Activated T-helper 17 cell treated with anti-CD3 and anti-CD28 coated beads, Interleukin-2, amount 50 U/mL, for 72 hours (primary cell): ENCODE results near the gene JAK1. TPM values are rescaled to one million over a fixed set of nuclear protein-coding genes. Genes with fewer than 3 reads are reported as not detected.

Experiments used
- ATAC-seq: fragments of 150-1000 bp; cut with Tn5 transposase; replicated peaks from 2 replicates; pipeline ENCODE4 v1.10.0; 2021; ENCODE audit warnings: mild to moderate bottlenecking, moderate library complexity
- H3K27ac Mint-ChIP-seq: one replicate; pipeline ENCODE4 v1.8.0; 2022; ENCODE audit warnings: mixed read lengths
- H3K27me3 Mint-ChIP-seq: one replicate; pipeline ENCODE4 v1.8.0; 2022; ENCODE audit warnings: mixed read lengths
- H3K36me3 Mint-ChIP-seq: one replicate; pipeline ENCODE4 v1.8.0; 2022; ENCODE audit warnings: low read depth, mild to moderate bottlenecking, mixed read lengths
- H3K4me1 Mint-ChIP-seq: one replicate; pipeline ENCODE4 v1.8.0; 2022; ENCODE audit warnings: mixed read lengths
- H3K4me3 Mint-ChIP-seq: one replicate; pipeline ENCODE4 v1.8.0; 2022; ENCODE audit warnings: mild to moderate bottlenecking, mixed read lengths
- H3K9me3 Mint-ChIP-seq: one replicate; pipeline ENCODE4 v1.8.0; 2022; ENCODE audit warnings: mixed read lengths
- total RNA-seq, 2 donors: library from RNA; stranded (reverse); gene quantifications; one replicate each; pipeline ENCODE4 v1.2.3, GENCODE V29; 2022

The JAK1 gene
- total RNA-seq, 2 donors from 2014 or later = 123 to 142 TPM

DNA sequence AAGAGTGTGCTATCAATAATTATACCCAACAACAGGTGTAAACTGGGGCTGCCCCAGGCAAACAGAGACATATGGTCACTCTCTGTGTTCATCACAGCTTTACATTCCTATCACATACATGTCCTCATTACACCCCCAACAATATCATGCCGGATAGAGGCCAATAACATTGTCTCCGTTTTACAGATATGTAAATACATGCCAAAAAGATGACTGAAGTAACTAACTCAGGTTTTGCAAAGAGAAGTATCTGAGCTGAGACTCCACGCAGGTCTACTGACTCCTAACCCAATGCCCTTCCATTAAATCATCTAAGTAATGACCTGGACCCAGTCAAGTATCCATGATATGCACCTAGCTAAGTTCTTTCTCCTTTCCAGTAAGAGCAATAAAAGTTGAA lies 55.0 kb downstream of the JAK1 start:
- Mint-ChIP-seq H3K9me3 (no peaks in the 10 kb centered on the region), H3K36me3 (peaks cover 2% of the 10 kb centered on the region), H3K27me3 (no peaks in the 10 kb centered on the region)

DNA sequence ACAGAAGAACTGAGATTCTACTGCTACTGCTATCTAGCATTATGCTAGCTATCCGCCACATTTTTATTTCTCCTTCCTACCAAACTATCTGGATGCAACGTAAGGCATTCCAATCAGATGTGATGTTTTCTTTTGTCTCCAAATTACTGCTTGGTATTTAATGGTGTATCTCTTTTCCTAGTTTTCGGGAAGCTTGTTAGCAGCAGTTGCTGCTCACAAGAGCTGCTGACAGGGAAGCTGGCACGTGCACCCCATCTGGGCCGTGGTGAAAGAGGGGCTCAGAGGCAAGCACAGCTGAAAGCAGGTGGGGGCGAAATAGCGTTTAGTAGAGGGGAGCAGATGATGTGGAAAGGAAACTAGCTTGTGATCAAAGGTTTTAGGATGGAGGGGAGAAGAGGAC lies 57.3 kb downstream of the JAK1 start:
- no peaks in the 10 kb centered on the region for H3K9me3 Mint-ChIP-seq
- H3K36me3 Mint-ChIP-seq = peaks cover 5% of the 10 kb centered on the region
- ATAC-seq = no peak
- H3K4me3 Mint-ChIP-seq = no peak overlapping the region
- H3K27ac Mint-ChIP-seq = peak overlapping the region; percentile 32
- peaks cover 64% of the 10 kb centered on the region for H3K4me1 Mint-ChIP-seq
- H3K27me3 Mint-ChIP-seq = no peaks in the 10 kb centered on the region

More for the DNA sequence above, 55.0 kb downstream of the JAK1 start:
- H3K4me3 Mint-ChIP-seq = no peak overlapping the region
- no peak overlapping the region for H3K27ac Mint-ChIP-seq
- no peak for ATAC-seq
- H3K4me1 Mint-ChIP-seq = peaks cover 56% of the 10 kb centered on the region

DNA sequence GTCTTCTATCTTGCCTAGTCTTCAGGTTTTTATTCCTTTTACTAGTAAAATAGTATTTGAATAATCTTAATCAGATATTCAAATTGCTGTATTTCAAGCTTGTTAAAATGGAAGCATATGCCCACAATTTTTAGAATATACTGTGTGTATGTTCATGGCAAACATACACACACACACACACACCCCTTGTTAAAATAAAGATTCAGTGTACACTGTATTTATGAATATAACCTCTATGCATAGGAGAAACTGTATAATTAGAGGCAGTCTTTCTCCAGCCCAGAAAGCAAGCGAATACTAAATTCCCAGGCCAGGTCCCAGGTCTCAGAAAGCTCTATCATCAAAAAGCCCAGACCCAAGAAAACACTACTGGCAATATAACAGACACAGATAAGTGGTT lies 57.8 kb downstream of the JAK1 start:
- Mint-ChIP-seq H3K4me3 (no peak overlapping the region), H3K36me3 (peaks cover 5% of the 10 kb centered on the region), H3K9me3 (no peaks in the 10 kb centered on the region), H3K27ac (no peak overlapping the region), H3K4me1 (peaks cover 63% of the 10 kb centered on the region), H3K27me3 (no peaks in the 10 kb centered on the region)
- ATAC-seq = no peak

DNA sequence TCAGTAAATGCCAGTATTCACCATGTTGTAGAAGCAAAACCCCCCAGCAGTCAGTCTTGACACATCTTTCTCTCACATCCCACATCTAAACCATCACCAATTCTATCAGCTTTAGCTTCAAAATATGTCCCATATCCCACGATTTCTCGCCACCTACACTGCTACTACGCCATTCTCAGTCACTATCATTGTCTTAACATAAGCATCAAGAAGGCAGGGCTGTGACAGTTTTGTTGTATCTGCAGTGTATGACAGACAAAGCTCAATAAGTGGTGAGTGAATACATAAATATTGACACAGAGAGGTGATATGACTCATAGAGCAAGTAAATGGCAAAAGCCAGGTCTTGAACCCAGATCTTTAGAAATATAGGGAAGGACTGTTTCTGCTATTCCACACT lies 59.9 kb downstream of the JAK1 start:
- peak overlapping the region; percentile 54 for H3K4me3 Mint-ChIP-seq
- H3K9me3 Mint-ChIP-seq = no peaks in the 10 kb centered on the region
- H3K27ac Mint-ChIP-seq = peak overlapping the region; percentile 73
- ATAC-seq = peak; percentile 93
- H3K36me3 Mint-ChIP-seq = peaks cover 5% of the 10 kb centered on the region
- H3K27me3 Mint-ChIP-seq = no peaks in the 10 kb centered on the region
- peaks cover 63% of the 10 kb centered on the region for H3K4me1 Mint-ChIP-seq

DNA sequence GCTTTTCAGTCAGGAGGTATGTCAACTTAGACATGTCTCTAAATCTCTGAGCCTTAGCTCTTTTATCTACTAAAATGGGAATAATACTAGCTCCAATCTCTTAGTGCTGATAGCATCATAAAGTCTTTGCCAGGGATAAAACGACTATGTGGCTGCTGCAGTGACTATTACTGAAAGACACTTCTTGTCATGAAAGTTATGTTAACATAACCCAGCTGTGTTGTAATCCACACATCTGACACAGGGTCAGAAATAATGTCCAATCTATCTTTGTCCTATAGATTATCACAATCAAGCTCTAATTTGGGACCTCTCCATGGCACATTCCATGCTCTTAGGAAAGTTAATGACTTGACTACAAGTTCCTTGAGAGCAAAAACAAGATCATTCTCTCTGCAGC lies 62.8 kb downstream of the JAK1 start:
- H3K4me1 Mint-ChIP-seq = peaks cover 73% of the 10 kb centered on the region
- no peak for ATAC-seq
- H3K36me3 Mint-ChIP-seq = peaks cover 5% of the 10 kb centered on the region
- H3K4me3 Mint-ChIP-seq = no peak overlapping the region
- no peaks in the 10 kb centered on the region for H3K9me3 Mint-ChIP-seq
- H3K27ac Mint-ChIP-seq = no peak overlapping the region
- no peaks in the 10 kb centered on the region for H3K27me3 Mint-ChIP-seq

DNA sequence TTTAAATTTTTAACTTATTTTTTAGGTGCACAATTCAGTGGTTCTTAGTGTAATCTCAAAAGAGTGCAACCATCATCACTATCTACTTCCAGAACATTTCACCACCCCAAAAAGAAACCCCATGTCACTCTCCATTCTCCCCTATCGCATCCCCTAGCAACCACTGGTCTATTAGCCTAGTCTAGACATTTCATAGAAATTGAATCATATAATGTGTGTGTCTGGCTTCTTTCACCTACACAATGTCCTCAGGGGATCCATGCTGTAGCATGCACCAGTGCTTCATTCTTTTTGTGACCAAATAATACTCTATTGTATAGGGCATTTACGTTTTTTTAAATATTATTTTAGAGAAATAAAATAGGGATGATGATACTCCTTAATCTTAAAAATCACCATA lies 64.7 kb downstream of the JAK1 start:
- Mint-ChIP-seq H3K4me1 (peaks cover 77% of the 10 kb centered on the region), H3K27me3 (no peaks in the 10 kb centered on the region), H3K27ac (peak overlapping the region; percentile 29), H3K4me3 (no peak overlapping the region), H3K9me3 (no peaks in the 10 kb centered on the region), H3K36me3 (peaks cover 5% of the 10 kb centered on the region)
- ATAC-seq = no peak

DNA sequence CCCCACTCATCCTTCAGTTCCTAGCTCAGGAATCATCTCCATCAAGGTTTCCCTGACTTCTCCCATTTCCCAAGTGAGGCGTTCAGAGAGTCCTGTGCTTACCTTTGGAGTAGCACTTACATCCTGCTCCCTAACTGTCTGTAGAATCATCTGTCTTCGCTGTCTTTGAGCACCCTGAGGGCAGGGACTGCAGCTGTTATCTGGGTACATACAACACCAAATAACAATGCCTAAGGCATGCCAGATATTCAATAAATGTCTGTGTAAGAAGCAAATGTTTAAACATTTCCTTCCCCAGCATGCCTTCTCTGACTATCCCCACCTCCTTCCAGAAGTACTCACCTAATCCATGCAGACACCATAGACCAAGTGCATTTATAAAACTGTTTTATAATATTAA lies 65.4 kb downstream of the JAK1 start:
- Mint-ChIP-seq H3K36me3 (no peaks in the 10 kb centered on the region), H3K27ac (peak overlapping the region; percentile 29), H3K9me3 (no peaks in the 10 kb centered on the region), H3K4me3 (no peak overlapping the region), H3K4me1 (peaks cover 75% of the 10 kb centered on the region), H3K27me3 (no peaks in the 10 kb centered on the region)
- no peak for ATAC-seq

DNA sequence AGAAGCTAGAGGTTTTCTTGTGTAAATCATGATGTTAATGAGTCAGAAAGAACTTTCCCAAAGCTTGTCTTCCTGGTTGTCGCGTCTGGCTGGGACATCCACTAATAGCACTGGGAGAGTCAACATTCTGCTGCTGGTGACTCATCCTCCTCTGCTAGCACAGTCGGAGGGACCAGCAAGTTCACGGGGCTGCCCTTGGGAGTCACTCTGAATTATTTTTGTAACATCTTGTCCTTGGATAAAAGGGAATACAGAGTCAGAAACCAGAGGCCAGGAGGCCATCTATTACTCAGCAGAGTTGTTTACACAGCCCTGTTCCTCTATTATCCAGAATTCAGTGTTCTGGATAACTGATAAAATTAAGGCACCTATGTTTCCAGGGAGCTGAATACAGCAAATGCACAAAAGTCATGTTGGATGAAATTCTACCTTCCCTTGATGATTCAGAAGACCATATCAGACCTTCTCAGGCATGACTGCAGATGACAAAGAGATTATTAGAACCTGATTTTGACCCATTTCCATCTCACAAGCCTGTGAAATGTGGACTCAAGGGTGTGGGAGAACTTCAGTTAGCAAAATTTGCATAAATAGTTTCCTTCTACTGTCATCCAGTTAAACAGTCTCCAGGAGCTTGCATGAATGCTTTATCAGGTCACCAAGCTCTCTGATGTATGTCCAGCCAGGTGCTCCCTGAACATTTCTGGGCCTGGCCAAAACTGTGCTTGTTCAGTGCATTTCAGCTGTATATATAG lies 68.1 kb downstream of the JAK1 start:
- Mint-ChIP-seq H3K36me3 (no peaks in the 10 kb centered on the region), H3K4me3 (peak overlapping the region; percentile 29), H3K27me3 (no peaks in the 10 kb centered on the region), H3K4me1 (peaks cover 78% of the 10 kb centered on the region), H3K27ac (peak overlapping the region; percentile 29), H3K9me3 (no peaks in the 10 kb centered on the region)
- ATAC-seq = peak; percentile 85

DNA sequence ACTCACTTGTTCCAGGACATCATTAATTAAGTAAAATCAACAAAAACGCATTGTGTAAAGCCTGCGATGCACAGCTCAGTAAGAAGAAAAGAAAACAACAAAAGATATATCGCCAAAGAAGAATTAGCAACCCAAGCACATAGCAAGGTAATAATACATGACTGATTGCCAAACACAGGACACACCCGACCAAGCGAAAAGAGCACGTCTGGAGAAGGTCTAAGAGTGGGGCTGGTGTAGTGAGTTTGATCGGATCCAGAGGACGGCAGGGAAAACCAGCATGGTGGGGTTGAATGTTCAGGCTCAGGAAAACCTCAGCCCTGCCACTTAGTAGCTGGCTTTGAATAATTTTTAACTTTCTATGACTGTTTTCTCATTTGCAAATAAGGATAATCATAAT lies 69.8 kb downstream of the JAK1 start:
- H3K9me3 Mint-ChIP-seq = no peaks in the 10 kb centered on the region
- H3K4me3 Mint-ChIP-seq = peak overlapping the region; percentile 29
- H3K27ac Mint-ChIP-seq = peak overlapping the region; percentile 70
- no peaks in the 10 kb centered on the region for H3K36me3 Mint-ChIP-seq
- H3K4me1 Mint-ChIP-seq = peaks cover 80% of the 10 kb centered on the region
- no peak for ATAC-seq
- no peaks in the 10 kb centered on the region for H3K27me3 Mint-ChIP-seq

DNA sequence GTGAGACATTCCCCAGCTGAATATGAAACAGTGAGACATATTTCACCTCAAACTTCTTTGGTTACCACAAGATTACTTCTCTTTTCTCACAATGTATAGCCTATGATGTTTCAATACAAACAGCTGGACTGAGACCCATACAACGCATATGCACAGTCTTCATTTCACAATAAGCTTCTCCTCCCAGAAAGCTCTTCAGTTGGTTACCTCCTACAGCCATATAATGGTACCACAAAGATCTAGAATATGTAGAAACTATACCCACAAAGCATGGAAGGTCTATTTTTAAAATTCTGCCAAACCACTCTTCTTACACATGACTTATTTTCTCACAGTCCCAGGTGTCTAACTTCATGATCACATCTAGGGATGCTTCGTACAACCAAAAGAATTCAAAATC lies 70.8 kb downstream of the JAK1 start:
- H3K4me3 Mint-ChIP-seq = peak overlapping the region; percentile 10
- no peaks in the 10 kb centered on the region for H3K27me3 Mint-ChIP-seq
- peak; percentile 71 for ATAC-seq
- no peak overlapping the region for H3K27ac Mint-ChIP-seq
- H3K9me3 Mint-ChIP-seq = no peaks in the 10 kb centered on the region
- H3K36me3 Mint-ChIP-seq = no peaks in the 10 kb centered on the region
- peaks cover 79% of the 10 kb centered on the region for H3K4me1 Mint-ChIP-seq

DNA sequence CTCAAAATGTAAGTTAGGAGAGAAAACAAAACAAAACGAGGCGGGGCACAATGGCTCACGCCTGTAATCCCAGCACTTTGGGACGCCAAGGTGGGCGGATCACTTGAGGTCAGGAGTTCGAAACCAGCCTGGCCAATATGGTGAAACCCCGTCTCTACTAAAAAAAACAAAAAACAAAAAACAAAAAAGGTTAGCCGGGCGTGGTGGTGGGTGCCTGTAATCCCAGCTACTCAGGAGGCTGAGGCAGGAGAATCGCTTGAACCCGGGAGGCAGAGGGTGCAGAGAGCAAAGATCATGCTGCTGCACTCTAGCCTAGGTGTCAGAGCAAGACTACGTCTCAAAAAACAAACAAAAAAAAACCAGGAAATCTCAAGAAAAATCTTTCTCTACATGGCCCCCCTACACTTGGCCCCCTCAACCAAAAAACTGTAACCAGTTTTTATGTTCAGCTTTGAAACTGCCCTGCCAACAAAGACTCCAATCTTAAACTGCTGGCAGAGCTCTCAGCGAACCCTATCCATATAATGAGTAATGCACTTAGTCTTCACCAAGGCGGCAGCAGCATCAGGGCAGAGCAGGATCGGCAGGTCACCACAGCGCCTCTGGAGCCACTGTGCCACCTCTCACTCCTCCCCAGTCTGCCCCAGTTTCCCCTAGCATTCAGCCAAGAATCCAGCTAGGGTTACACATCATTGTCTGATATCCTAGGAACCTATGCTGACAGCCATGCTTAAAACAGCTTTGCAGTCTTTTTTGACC lies 71.7 kb downstream of the JAK1 start:
- no peak for ATAC-seq
- H3K36me3 Mint-ChIP-seq = no peaks in the 10 kb centered on the region

DNA sequence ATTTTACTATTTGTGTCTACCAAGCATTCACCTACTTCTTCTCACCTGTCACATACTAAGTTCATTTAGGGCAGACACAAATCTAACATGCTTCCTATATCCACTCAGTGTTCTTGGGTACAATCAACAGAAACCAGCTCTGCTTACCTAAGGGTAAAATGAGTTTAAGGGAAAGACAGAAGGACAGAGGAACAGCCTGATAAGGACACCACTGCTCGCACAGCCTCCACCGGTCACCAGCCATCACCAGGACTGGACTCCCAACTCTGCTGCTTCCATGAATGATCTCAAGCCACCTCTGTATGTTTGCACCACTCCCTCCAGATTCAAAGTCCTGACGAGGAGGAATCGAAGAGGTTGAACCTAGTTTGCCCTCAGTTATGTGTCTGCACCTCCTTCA lies 72.4 kb downstream of the JAK1 start:
- no peak for ATAC-seq
- Mint-ChIP-seq H3K9me3 (no peaks in the 10 kb centered on the region), H3K36me3 (no peaks in the 10 kb centered on the region), H3K27me3 (no peaks in the 10 kb centered on the region), H3K4me1 (peaks cover 77% of the 10 kb centered on the region), H3K4me3 (peak overlapping the region; percentile 0), H3K27ac (no peak overlapping the region)

More for the DNA sequence above, 71.7 kb downstream of the JAK1 start:
- Mint-ChIP-seq H3K27me3 (no peaks in the 10 kb centered on the region), H3K4me3 (peak overlapping the region; percentile 0), H3K27ac (no peak overlapping the region), H3K4me1 (peaks cover 76% of the 10 kb centered on the region), H3K9me3 (no peaks in the 10 kb centered on the region)

DNA sequence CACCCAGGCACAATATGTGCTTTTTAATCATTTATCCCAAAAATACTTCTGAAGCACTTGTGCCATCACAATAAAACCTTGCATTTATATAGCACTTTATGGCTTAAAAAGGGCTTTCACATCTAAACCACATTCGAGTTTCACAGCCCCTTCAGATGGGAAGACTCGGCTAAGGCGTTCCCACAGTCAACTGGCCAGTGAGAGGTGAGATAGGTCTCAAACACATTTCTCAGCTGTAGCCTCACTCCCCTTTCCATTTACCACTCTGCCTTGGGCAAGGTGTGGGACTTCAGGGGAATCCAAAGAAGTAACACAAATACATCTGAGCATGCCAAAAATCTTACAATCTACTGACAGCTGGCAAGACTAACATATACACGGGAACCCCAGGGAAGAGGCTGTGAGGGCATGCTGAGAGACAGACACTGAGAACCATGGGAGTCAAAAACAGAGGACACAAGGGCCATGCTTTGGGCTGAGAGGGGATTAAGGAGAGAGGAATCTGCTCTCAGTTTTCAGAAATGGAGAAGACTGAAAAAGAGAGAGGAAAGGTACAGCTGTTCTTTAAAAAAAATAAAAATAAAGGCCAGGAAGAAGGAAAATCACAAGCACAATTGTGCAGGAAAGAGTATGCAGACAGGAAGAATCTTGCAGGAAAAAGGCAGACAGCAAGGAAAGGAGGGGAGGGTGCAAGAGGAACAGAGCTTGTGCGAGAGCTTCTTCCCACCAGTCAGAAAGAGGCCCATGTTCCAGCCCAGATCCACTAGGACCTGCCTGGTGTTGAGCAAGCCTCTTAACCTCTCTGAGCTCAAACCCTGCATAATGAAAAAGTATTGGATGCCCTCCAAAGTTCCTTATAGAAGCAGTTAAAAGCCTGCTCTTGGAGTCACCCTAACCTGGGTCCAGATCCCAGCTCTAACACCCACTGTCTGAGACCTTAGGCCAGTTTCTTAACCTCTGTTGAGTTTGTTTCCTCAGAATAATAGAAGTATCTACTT lies 73.5 kb downstream of the JAK1 start:
- Mint-ChIP-seq H3K36me3 (no peaks in the 10 kb centered on the region), H3K4me1 (peaks cover 76% of the 10 kb centered on the region), H3K9me3 (no peaks in the 10 kb centered on the region), H3K27ac (peak overlapping the region; percentile 42), H3K27me3 (no peaks in the 10 kb centered on the region), H3K4me3 (peak overlapping the region; percentile 32)
- ATAC-seq = no peak

DNA sequence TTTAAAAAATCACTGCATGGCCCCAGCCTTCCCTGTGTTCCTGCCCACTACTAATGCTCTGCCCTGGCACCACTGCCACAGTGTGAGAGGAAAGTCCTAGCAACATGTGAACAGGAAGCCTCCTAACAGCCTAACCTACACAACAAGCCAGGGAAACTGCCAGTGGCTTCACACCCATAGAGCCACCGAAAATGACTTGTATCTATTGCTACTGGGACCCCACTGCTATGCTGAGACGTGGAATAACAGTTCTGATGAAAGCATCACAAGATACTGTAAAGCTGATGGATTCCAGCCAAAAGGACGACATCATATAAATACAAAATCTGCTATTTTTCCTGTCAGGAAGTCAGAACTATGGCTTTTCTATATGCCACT lies 74.9 kb downstream of the JAK1 start:
- peaks cover 5% of the 10 kb centered on the region for H3K36me3 Mint-ChIP-seq
- peak; percentile 52 for ATAC-seq
- H3K27me3 Mint-ChIP-seq = no peaks in the 10 kb centered on the region
- H3K4me1 Mint-ChIP-seq = peaks cover 71% of the 10 kb centered on the region
- peak overlapping the region; percentile 19 for H3K4me3 Mint-ChIP-seq
- no peaks in the 10 kb centered on the region for H3K9me3 Mint-ChIP-seq
- H3K27ac Mint-ChIP-seq = peak overlapping the region; percentile 40
